CD4-positive, alpha-beta T cell treated with Interleukin-6 at 100 ng/mL for 8 hours (primary cell): ENCODE data around the gene TSPAN3.

ENCODE experiments used
- DNase-seq: peaks from one replicate; pipeline ENCODE4 v3.0.0-alpha.2; 2020; ENCODE audit warnings: mixed read lengths, low spot score

Gene TSPAN3

GRCh38 chr15:77084436-77084835, 13.5 kb upstream of the TSPAN3 start:
- DNase-seq: no peak

- DNase-seq: peak; percentile 64
Measured at GRCh38 chr15:77083381-77084160, 12.7 kb upstream of the TSPAN3 start.

GRCh38 chr15:77081971-77082370, 11.1 kb upstream of the TSPAN3 start:
- no peak for DNase-seq

- no peak for DNase-seq
Measured at GRCh38 chr15:77076323-77076915, 5.5 kb upstream of the TSPAN3 start.

GRCh38 chr15:77075528-77075927, 4.6 kb upstream of the TSPAN3 start:
- DNase-seq: no peak

GRCh38 chr15:77074350-77074749, 3.4 kb upstream of the TSPAN3 start:
- no peak for DNase-seq

GRCh38 chr15:77071305-77072223, 655 bp upstream of the TSPAN3 start:
- no peak for DNase-seq

- no peak for DNase-seq
Measured at GRCh38 chr15:77070180-77070494, 772 bp downstream of the TSPAN3 start.

GRCh38 chr15:77069521-77070121, 1.3 kb downstream of the TSPAN3 start:
- DNase-seq: no peak

GRCh38 chr15:77068633-77069032, 2.3 kb downstream of the TSPAN3 start:
- DNase-seq: no peak

- no peak for DNase-seq
Measured at GRCh38 chr15:77067691-77068367, 3.1 kb downstream of the TSPAN3 start.

GRCh38 chr15:77066971-77067690, 3.8 kb downstream of the TSPAN3 start:
- no peak for DNase-seq

- no peak for DNase-seq
Measured at GRCh38 chr15:77064539-77065308, 6.2 kb downstream of the TSPAN3 start.

GRCh38 chr15:77064063-77064462, 6.8 kb downstream of the TSPAN3 start:
- no peak for DNase-seq

- DNase-seq: no peak
Measured at GRCh38 chr15:77063249-77063648, 7.7 kb downstream of the TSPAN3 start.

GRCh38 chr15:77060546-77060945, 10.4 kb downstream of the TSPAN3 start:
- no peak for DNase-seq

GRCh38 chr15:77059786-77060361, 11.0 kb downstream of the TSPAN3 start:
- no peak for DNase-seq

- no peak for DNase-seq
Measured at GRCh38 chr15:77058468-77058867, 12.4 kb downstream of the TSPAN3 start.

GRCh38 chr15:77057685-77058084, 13.2 kb downstream of the TSPAN3 start:
- DNase-seq: no peak

- DNase-seq: no peak
Measured at GRCh38 chr15:77057072-77057471, 13.8 kb downstream of the TSPAN3 start.
